Measurements from ENCODE around the gene RTN4RL2.

- TF ChIP-seq POLR2AphosphoS5 (IDR thresholded peaks at IDR 0.05; ENCODE audit: low read depth, low read length) (no peak), POLR2A (IDR thresholded peaks at IDR 0.05; ENCODE audit: low read depth, low read length) (no peak), TAF1 (IDR thresholded peaks at IDR 0.05; ENCODE audit: low read depth, low read length) (no peak), PAX5 (IDR thresholded peaks at IDR 0.05; ENCODE audit: insufficient read depth, low read length, severe bottlenecking) (no peak), POU2F2 (IDR thresholded peaks at IDR 0.05; ENCODE audit: low read depth, low read length) (no peak)
Measured at GRCh38 chr11:57487920-57488659, 27.8 kb downstream of the RTN4RL2 start.
